Vagina (tissue), 2 donors: ENCODE data around the gene METTL8.

Source experiments
- CTCF ChIP-seq, 3 experiments: fragments of 450-650 bp in 2 of 3; fragments of 200-600 bp in 1 of 3; sonication (generic) in 1 of 3; IDR thresholded peaks; one replicate each; pipeline ENCODE4 v1.5.1; 2017 to 2019; ENCODE audit warnings: antibody characterized with exemption in 3 of 3, mild to moderate bottlenecking in 2 of 3, moderate library complexity in 2 of 3
- POLR2A ChIP-seq, 2 donors: fragments of 450-650 bp; IDR thresholded peaks; one replicate each; pipeline ENCODE4 v1.6.1; 2017; ENCODE audit warnings: antibody characterized with exemption in 2 of 2, mild to moderate bottlenecking in 2 of 2, moderate library complexity in 2 of 2

DNA sequence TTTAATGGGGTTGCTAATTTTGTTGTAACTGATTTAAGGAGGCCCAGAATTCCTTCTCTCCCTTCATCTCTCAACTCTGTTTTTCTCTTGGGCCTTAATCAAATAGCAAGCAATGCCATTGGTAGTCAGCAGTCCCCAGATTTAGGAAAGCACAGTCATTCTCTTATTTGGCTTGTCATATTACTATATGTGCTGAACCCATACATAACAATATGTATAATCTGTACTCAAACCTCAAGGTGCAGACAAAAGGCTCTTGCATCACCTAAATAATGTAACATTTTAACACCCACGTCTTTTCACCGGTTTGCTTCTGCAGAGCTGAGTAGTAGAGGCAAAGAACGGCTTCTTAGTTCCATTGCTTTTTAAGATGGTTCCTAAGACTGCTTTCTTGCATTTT is 33.4 kb downstream of the METTL8 start:
- no peak for TF ChIP-seq CTCF (IDR thresholded peaks at IDR 0.05)
- no peak for TF ChIP-seq POLR2A (IDR thresholded peaks at IDR 0.05)
